GM19468 (cell line): Measurements from ENCODE around the gene RPS6KA3.
"Not testable (repeated sequence)": the region's sequence is repeated elsewhere in the genome, so short reads cannot be mapped to it uniquely, and the experiment has no call there.

ENCODE experiments used
- ATAC-seq: cut with Tn5 transposase; IDR thresholded peaks from one replicate; pipeline ENCODE4 v1.9.1; 2021; ENCODE audit warnings: mild to moderate bottlenecking, moderate library complexity, moderate number of reproducible peaks; ENCODE audit not compliant: unreplicated experiment; ENCODE audit errors: extremely low read depth

RPS6KA3 gene

GRCh38 chrX:20265726-20266681 is 705 bp downstream of the RPS6KA3 start:
- no peak for ATAC-seq

GRCh38 chrX:20265221-20265725 is 1.4 kb downstream of the RPS6KA3 start:
- ATAC-seq = no peak

- no peak for ATAC-seq
Observed at GRCh38 chrX:20263474-20263873, 3.2 kb downstream of the RPS6KA3 start.

- ATAC-seq = no peak
Observed at GRCh38 chrX:20260885-20261284, 5.8 kb downstream of the RPS6KA3 start.

- no peak for ATAC-seq
Observed at GRCh38 chrX:20254712-20255299, 11.9 kb downstream of the RPS6KA3 start.

- ATAC-seq = no peak
Observed at GRCh38 chrX:20253232-20253543, 13.5 kb downstream of the RPS6KA3 start.

- ATAC-seq = no peak
Observed at GRCh38 chrX:20252381-20253231, 14.1 kb downstream of the RPS6KA3 start.

GRCh38 chrX:20251691-20252090 is 15.0 kb downstream of the RPS6KA3 start:
- no peak for ATAC-seq

GRCh38 chrX:20250146-20250545 is 16.6 kb downstream of the RPS6KA3 start:
- ATAC-seq = not testable (repeated sequence)

GRCh38 chrX:20248592-20249192 is 18.0 kb downstream of the RPS6KA3 start:
- ATAC-seq = no peak

- no peak for ATAC-seq
Observed at GRCh38 chrX:20244931-20245330, 21.8 kb downstream of the RPS6KA3 start.

GRCh38 chrX:20240201-20240600 is 26.5 kb downstream of the RPS6KA3 start:
- ATAC-seq = no peak

GRCh38 chrX:20237864-20238263 is 28.8 kb downstream of the RPS6KA3 start:
- ATAC-seq = no peak

GRCh38 chrX:20235755-20236154 is 31.0 kb downstream of the RPS6KA3 start:
- no peak for ATAC-seq

GRCh38 chrX:20233336-20233735 is 33.4 kb downstream of the RPS6KA3 start:
- no peak for ATAC-seq

- no peak for ATAC-seq
Observed at GRCh38 chrX:20231598-20231997, 35.1 kb downstream of the RPS6KA3 start.

- ATAC-seq = no peak
Observed at GRCh38 chrX:20230406-20230805, 36.3 kb downstream of the RPS6KA3 start.

GRCh38 chrX:20229155-20229554 is 37.6 kb downstream of the RPS6KA3 start:
- ATAC-seq = no peak

- ATAC-seq = no peak
Observed at GRCh38 chrX:20228245-20228644, 38.5 kb downstream of the RPS6KA3 start.

GRCh38 chrX:20227116-20227515 is 39.6 kb downstream of the RPS6KA3 start:
- no peak for ATAC-seq
